Coronary artery (tissue), 2 donors: ENCODE results near the gene ABL1.
"Not testable (repeated sequence)": the region's sequence is repeated elsewhere in the genome, so short reads cannot be mapped to it uniquely, and the experiment has no call there.

ENCODE experiments used
- DNase-seq: peaks from one replicate; pipeline ENCODE4 v3.0.0-alpha.2; 2017; ENCODE audit warnings: low spot score
- H3K27ac ChIP-seq, 2 donors: fragments of 200-600 bp; sonication (generic); one replicate each; pipeline ENCODE4 v1.5.1; 2016 to 2019
- H3K4me3 ChIP-seq: fragments of 200-600 bp; sonication (generic); 2 replicates; pipeline ENCODE4 v1.5.1; 2016; ENCODE audit warnings: mild to moderate bottlenecking, moderate library complexity
- TF ChIP-seq, protein P1 (sequence below): fragments of 200-600 bp; sonication (generic); IDR thresholded peaks from one replicate; pipeline ENCODE4 v1.5.1; 2019; ENCODE audit warnings: antibody characterized with exemption

Gene ABL1

DNA sequence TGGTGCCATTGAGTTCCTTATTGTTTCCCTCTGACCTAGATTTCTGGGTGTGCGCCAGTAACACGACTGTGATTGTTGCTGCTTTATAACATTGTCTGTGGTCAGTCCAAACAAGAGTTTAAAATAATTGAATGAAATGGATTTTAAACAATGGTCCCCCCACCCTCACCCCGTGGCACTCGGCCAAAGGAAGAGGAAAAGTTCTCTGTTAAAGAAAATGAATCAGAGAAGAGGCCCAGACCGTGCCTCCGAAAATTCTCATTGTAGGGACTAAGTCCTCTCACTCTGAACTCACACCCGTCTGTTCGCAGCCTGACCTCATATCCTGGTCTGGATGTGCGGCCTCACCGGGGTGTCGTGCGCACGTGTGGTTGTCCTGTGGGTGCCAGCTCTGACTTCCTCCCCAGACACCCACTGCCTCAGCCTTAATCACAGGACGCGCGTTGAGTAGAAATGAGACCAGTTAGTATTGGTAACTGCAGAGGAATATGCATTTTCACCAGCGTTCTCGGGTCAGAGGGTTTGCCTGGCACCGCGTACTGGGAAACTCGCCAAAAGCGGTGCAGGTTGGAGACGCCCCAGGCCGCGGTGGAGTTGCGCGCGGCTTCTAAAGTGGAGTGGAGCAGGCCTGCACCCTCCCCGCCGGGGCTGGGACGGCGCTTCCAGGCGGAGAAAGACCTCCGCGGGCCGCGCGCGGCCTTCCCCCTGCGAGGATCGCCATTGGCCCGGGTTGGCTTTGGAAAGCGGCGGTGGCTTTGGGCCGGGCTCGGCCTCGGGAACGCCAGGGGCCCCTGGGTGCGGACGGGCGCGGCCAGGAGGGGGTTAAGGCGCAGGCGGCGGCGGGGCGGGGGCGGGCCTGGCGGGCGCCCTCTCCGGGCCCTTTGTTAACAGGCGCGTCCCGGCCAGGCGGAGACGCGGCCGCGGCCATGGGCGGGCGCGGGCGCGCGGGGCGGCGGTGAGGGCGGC lies at the start of gene ABL1:
ABL1 (plus strand) TSS at position 884 of the 966 bp plus-strand sequence. CDS start 193 bp downstream, outside the sequence.
- Histone ChIP-seq H3K27ac (peak within 1 kb of the TSS; percentile 95 to 96), H3K4me3 (peak within 1 kb of the TSS; percentile 73)
- TF ChIP-seq, protein P1, sequence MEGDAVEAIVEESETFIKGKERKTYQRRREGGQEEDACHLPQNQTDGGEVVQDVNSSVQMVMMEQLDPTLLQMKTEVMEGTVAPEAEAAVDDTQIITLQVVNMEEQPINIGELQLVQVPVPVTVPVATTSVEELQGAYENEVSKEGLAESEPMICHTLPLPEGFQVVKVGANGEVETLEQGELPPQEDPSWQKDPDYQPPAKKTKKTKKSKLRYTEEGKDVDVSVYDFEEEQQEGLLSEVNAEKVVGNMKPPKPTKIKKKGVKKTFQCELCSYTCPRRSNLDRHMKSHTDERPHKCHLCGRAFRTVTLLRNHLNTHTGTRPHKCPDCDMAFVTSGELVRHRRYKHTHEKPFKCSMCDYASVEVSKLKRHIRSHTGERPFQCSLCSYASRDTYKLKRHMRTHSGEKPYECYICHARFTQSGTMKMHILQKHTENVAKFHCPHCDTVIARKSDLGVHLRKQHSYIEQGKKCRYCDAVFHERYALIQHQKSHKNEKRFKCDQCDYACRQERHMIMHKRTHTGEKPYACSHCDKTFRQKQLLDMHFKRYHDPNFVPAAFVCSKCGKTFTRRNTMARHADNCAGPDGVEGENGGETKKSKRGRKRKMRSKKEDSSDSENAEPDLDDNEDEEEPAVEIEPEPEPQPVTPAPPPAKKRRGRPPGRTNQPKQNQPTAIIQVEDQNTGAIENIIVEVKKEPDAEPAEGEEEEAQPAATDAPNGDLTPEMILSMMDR = no peak
- DNase-seq = peak; percentile 86

DNA sequence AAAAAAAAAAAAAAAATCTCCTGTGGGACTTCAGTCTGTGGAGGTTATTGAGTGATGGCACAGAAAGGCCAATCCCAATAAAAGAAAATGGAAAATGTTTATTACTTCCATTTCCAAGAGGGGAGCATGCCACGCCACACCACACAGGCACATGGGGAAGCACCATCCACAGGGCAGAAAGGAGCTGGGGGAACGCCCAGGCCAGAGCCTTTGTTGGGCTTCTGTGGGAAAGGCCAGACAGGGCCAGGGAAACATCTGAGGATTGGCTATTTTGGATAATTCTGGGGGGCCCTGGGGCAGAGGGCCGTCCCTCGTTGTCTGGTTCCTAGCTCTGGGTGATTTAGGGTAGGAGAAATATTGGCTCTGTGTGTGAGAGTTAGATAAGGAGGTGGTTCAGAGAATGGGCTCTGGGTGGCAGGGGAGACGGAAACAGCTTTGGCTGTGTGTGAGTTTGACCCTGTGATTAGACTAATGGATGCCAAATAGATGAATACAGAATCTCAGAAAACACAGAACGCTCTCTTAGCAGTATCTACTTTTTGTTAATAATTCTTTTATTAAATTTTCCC lies 49.0 kb upstream of the ABL1 start:
- Histone ChIP-seq H3K4me3 (no peak overlapping the region), H3K27ac (peak overlapping the region; percentile 38 to 71)
- TF ChIP-seq, protein P1 = no peak
- no peak for DNase-seq

DNA sequence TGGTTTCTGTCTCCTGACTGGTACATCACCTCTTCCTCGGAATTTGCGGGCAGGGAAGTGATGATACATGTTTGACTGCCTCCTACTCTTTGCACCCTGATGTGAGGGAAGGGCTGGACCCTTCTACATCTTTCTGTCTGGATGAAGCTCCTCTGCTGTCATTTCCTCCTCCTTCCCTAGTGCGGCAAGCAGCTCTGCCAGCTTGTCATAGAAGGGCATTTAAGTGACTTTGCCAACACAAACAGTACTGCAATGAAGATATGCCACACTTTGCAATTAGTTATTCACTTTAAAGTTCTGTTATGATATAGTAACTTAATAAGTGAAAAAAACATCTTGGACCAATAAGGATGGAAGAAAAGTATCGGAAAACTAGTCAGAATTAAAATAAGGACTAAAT lies 48.5 kb upstream of the ABL1 start:
- Histone ChIP-seq H3K27ac (peak overlapping the region; percentile 38 to 71), H3K4me3 (no peak overlapping the region)
- TF ChIP-seq, protein P1 = no peak
- DNase-seq = no peak

DNA sequence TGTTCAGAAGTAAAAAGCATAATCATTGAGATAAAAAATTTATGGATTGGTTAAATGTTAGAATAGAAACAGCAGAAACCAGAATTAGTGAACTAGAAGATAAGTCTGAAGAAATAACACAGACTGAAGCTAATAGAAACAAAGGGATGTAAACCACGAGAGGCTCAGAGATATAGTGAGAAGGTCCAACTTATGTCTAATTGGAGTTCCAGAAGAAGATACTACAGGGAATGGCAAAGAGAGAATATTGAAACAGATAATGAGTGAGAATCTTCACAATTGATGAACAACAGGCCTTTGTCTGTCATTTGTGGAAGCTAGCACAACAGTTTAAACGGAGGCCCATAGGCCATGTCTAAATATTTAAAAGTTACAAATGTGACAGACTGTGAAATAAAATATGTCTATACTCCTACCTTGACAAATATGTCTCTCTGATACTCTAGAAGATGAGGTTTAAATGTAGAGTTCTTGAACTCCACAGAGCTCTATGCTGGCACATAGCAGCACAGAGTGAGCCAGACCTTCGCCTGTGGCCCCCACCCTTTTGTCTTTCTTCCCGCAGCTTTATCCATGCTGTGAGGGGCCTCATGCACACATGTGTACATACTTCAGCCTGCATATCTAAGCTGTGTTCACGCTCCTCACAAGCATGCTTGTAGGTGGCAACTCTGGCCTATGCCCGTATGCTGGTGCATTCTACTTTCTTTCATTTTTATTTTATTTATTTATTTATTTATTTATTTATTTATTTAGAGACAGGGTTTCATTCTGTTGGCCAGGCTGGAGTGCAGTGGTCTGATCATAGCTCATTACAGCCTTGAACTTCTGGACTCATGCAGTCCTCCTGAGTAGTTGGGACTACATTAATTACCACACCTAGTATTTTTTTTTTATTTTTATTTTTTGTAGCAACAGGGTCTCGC lies 45.0 kb upstream of the ABL1 start:
- no peak overlapping the region for H3K4me3 ChIP-seq
- H3K27ac ChIP-seq = no peak overlapping the region
- no peak for DNase-seq
- TF ChIP-seq, protein P1 = no peak

DNA sequence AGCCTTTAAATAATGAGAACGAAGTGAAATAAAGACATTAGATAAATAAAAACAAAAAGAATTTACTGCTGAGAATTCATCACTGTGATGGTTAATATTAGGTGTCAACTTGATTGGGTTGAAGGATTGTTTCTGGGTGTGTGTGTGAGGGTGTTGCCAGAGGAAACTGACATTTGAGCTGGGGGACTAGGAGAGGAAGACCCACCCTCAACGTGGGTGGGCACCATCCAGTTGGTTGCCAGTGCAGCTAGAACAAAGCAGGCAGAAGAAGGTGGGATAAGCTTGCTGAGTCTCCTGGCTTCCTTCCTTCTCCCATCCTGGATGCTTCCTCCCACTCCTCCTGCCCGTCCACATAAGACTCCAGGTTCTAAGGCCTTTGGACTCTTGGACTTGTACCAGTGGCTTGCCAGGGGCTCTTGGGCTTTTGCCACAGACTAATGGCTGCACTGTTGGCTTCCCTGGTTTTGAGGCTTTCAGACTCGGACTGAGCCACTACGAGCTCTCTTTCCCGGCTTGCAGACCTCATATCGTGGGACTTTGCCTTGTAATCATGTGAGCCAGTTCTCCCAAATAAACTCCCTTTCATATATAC lies 43.7 kb upstream of the ABL1 start:
- TF ChIP-seq, protein P1 = no peak
- H3K27ac ChIP-seq = no peak overlapping the region
- DNase-seq = no peak
- no peak overlapping the region for H3K4me3 ChIP-seq

DNA sequence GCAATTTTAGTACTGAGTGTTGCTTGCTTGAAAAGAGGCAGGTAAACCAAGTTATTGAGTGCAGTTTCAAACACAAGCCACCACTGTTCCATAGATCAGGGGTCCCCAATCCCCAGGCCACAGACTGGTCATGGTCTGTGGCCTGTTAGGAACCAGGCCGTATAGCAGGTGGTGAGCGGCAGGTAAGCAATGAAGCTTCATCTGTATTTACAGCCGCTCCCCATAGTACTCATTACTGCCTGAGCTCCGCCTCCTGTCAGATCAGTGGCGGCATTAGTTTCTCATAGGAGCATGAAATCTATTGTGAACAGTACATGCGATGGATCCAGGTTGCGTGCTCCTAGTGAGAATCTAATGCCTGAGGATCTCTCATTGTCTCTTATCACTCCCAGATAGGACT lies 41.5 kb upstream of the ABL1 start:
- TF ChIP-seq, protein P1 = no peak
- Histone ChIP-seq H3K4me3 (no peak overlapping the region), H3K27ac (no peak overlapping the region)
- DNase-seq = no peak

DNA sequence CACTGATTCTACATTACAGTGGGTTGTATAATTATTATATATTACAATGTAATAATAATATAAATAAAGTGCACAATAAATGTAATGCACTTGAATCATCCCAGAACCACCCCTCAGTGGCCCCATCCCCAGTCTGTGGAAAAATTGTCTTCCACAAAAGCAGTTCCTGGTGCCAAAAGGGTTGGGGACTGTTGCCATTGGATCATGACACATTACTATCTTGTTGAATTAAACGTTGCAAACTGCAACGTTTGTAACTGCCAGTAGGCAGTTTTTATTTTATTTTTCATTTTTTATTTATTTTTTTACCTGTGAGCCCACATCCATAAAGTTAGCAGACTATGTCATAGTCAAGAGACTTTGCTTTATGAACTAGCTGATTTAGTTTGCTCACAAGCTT lies 41.0 kb upstream of the ABL1 start:
- DNase-seq, H3K27ac ChIP-seq, H3K4me3 ChIP-seq: not testable (repeated sequence)

DNA sequence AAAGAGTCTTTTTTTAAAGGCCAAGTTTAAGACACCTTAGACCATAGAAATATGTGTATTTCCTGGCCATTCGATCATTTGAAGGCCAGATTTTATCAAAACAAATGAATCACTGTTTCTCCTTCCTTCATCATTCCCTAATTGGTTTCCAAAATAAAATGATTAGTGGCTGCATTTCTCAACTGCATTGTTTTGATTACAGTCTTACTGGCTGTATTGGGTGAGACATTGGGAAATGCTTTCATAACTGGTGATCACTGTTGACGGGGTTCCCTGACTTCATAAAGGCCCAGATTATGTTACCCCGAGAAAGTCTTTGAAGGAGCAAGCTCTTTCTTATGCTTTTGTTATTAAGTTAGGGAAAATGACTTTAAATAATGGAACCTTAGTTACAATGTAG lies 40.6 kb upstream of the ABL1 start:
- peak overlapping the region in 1 of 2 donors; percentile 39 for H3K27ac ChIP-seq
- DNase-seq, H3K4me3 ChIP-seq: not testable (repeated sequence)
